C1 segment of cervical spinal cord (tissue), 14 donors: Measurements from ENCODE around the gene MSX1.

ENCODE experiments used
- DNase-seq, 14 donors: peaks; one replicate each; lab custom pipeline; 2025; lab: John Stamatoyannopoulos, UW

The MSX1 gene

GRCh38 chr4:4913147-4913561 is 53.7 kb downstream of the MSX1 start:
- DNase-seq: no peak
